GM12864 (cell line): ENCODE measurements around the gene ALDOC.
"Not testable (repeated sequence)": the region's sequence is repeated elsewhere in the genome, so short reads cannot be mapped to it uniquely, and the experiment has no call there.

Experiments
- DNase-seq: peaks from one replicate; pipeline ENCODE4 v3.0.0-alpha.2; 2011; ENCODE audit warnings: low read depth
- H3K4me3 ChIP-seq: 2 replicates; pipeline ENCODE4 v1.5.1; 2011; ENCODE audit warnings: mild to moderate bottlenecking, low read depth, low read length, control low read depth
- TF ChIP-seq, protein P1 (sequence below): IDR thresholded peaks from 2 replicates; pipeline ENCODE4 v1.5.1; 2011; ENCODE audit warnings: low read depth, mild to moderate bottlenecking, moderate library complexity, low read length, control low read depth, inconsistent platforms; ENCODE audit errors: missing control alignments

The ALDOC gene

DNA sequence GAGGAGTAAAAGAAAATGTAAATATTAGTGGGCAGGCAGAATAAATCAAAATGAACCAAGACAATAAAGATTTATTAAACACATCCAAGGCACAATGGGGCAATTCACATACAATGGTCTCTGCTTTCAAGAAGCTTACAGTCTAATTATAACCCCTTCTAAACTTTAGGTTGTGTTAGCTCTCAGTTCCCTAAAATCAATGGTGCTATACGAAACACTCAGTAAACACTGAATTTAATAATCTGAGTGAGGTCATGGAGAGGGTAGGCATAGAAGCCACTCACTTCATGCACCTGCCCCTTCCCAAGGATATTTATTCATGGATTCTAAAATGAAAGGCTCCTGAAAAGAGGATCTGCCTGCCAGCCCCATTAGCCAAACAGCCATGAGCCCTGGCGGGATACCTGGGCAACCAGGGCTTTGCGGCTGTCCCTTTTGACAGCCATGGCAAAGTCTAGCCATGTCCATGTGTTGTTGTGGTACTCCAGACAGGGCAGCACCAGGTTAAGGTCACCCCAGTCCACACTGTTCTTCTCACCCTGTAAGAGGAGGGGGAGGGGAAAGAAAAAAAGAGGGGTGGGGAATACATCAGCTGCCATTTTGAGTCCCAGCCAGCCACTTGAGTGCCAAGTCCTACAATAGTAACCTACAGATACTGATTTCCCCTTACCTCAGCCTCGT, 38.7 kb upstream of the ALDOC start:
- H3K4me3 ChIP-seq, result no peak overlapping the region
- no peak for DNase-seq
- TF ChIP-seq, protein P1, sequence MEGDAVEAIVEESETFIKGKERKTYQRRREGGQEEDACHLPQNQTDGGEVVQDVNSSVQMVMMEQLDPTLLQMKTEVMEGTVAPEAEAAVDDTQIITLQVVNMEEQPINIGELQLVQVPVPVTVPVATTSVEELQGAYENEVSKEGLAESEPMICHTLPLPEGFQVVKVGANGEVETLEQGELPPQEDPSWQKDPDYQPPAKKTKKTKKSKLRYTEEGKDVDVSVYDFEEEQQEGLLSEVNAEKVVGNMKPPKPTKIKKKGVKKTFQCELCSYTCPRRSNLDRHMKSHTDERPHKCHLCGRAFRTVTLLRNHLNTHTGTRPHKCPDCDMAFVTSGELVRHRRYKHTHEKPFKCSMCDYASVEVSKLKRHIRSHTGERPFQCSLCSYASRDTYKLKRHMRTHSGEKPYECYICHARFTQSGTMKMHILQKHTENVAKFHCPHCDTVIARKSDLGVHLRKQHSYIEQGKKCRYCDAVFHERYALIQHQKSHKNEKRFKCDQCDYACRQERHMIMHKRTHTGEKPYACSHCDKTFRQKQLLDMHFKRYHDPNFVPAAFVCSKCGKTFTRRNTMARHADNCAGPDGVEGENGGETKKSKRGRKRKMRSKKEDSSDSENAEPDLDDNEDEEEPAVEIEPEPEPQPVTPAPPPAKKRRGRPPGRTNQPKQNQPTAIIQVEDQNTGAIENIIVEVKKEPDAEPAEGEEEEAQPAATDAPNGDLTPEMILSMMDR, result no peak

DNA sequence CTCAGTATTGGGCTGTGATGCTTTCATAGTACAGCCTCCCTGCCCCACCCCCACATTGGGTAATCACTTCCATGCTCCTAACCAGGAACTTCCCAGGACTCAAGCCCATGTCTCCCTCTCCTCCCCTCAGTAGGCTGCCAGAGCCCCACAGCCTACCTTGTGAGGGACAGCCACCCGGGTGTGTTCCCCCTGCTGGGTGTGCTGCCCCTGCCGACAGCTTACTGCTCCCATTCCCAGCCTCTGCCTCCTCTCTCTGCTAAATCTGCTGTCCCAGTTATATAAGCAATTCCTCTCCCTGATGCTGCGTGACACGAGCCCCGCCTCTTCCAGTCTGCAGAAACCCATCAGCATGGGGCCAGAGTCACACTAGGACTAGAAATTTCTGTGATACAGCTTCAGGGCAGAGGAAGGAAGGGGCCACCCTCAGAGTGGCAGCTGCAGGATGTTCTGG, 37.3 kb upstream of the ALDOC start, which contains the start of gene RSKR:
Gene RSKR, minus strand, starts transcription at position 255 of the 451 bp plus-strand sequence. Its CDS starts 24 bp downstream, at position 231.
- no peak within 1 kb of the TSS for H3K4me3 ChIP-seq
- DNase-seq, result no peak
- TF ChIP-seq, protein P1, result no peak

DNA sequence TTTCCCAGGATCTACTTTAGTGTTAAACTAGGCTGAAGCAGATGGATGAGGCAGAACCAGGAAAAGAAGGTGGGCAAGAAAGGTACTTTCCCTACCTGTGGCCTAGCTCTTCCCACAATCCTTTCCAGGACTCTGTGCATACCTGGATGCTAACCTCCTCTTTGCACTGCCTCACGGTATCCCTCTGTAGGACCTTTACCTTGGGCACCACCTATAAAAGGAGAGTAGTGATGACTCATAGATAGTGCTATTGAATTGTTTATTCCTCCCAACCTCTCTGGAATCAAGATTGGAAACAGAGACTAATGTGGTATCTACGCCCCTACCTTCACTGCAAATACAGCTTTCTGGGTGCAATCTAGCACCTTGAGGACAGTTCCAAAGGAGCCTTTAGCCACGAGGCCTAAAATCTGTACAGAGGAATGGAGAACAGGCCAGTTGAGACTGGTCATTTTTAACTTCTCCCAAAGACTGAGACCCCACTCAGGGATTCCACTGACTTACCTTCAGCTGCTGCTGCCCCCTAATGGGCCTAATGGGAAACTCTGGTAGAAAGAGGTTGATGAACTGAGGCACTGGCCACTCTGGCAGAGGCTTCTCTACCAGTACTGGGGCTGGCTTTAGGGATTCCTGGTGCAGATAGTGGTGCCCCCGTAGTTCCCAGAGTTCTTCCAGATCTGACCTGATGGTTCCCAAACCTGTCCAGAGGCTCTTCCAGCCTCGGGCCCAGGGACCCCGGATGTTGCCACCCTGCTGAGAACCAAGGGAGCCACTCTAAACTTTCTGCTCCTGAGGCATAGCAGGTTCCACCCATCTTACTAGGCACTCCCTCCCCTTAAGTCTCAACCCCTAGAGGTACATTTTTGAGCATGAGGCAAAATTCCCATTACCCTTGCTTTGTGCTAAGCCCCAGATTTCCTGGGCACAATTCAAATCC, 36.5 kb upstream of the ALDOC start:
- no peak overlapping the region for H3K4me3 ChIP-seq
- DNase-seq, result no peak
- TF ChIP-seq, protein P1, result peak; percentile 73

DNA sequence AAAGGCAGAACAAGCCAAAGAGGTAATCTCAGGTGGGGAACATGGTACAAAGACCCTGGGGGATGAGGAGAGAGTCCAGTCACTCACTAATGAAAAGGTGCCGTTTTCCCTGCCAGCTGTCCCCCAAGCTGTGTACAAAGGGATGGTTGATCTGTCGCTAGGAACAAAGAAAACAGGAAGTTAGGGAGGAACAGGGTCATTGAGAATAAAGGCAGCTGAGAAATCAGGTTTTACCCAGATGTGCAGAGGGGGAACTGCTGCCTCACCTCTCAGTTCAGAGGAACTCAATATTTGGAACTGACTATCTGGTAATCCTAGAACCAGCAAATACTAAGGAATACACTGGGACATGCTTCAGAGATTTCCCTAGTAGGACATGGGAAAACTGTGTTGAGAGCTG, 35.8 kb upstream of the ALDOC start:
- DNase-seq, result no peak
- TF ChIP-seq, protein P1, result no peak
- no peak overlapping the region for H3K4me3 ChIP-seq

DNA sequence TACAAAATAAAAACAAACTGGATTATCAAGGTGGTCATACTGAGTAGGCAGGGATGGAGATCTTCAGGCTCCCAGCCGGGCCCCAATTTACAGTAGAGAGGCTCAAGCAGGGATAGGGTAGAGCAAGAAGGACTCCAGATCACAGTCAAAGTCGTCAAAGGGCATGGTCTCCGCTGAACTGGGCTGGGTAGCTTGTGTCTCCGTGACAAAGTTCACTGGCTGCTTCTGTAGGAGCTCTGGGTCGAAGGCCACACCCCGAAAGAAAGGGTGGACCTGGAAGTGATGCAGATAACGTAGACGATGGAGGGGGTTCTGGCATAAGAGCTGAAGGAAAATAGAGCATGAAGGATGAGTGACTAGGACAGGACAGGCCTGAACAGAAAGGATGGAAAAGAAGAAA, 33.7 kb upstream of the ALDOC start:
- no peak for DNase-seq
- TF ChIP-seq, protein P1, result no peak
- H3K4me3 ChIP-seq, result no peak overlapping the region

DNA sequence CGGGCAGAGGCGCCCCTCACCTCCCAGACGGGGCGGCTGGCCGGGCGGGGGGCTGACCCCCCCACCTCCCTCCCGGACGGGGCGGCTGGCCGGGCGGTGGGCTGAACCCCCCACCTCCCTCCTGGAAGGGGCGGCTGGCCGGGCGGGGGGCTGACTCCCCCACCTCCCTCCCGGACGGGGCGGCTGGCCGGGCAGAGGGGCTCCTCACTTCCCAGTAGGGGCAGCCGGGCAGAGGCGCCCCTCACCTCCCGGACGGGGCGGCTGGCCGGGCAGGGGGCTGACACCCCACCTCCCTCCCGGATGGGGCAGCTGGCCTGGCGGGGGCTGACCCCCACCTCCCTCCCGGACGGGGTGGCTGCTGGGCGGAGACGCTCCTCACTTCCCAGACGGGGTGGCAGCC, 27.3 kb upstream of the ALDOC start:
- not testable (repeated sequence) for DNase-seq, H3K4me3 ChIP-seq
